Loucy (cell line): ENCODE results near the gene AP3D1.

Experiments
- H2AFZ ChIP-seq: fragments of 200-600 bp; sonication (generic); 2 replicates; pipeline ENCODE4 v1.6.0; 2016; ENCODE audit warnings: antibody characterized with exemption, mild to moderate bottlenecking, low read length, moderate library complexity
- H3F3A ChIP-seq: fragments of 200-600 bp; 2 replicates; pipeline ENCODE4 v1.6.0; 2016; ENCODE audit warnings: antibody characterized with exemption, low read depth, mild to moderate bottlenecking
- H3K27me3 ChIP-seq: fragments of 200-600 bp; sonication (generic); 2 replicates; pipeline ENCODE4 v1.6.1; 2014; ENCODE audit warnings: low read length, mild to moderate bottlenecking; ENCODE audit not compliant: insufficient read depth, poor library complexity, severe bottlenecking
- H3K36me3 ChIP-seq: fragments of 200-600 bp; sonication (generic); 2 replicates; pipeline ENCODE4 v1.6.1; 2016; ENCODE audit warnings: low read length; ENCODE audit not compliant: insufficient read depth
- H3K4me1 ChIP-seq: fragments of 200-600 bp; sonication (generic); 2 replicates; pipeline ENCODE4 v1.5.1; 2014; ENCODE audit warnings: low read length, mild to moderate bottlenecking; ENCODE audit not compliant: insufficient read depth, poor library complexity, severe bottlenecking
- H3K4me2 ChIP-seq: fragments of 200-600 bp; sonication (generic); 2 replicates; pipeline ENCODE4 v1.6.0; 2014; ENCODE audit warnings: antibody characterized with exemption, low read length, low read depth, mild to moderate bottlenecking; ENCODE audit not compliant: poor library complexity, severe bottlenecking
- H3K4me3 ChIP-seq: fragments of 200-600 bp; sonication (generic); 2 replicates; pipeline ENCODE4 v1.5.1; 2014; ENCODE audit warnings: low read length, mild to moderate bottlenecking, mixed read lengths; ENCODE audit not compliant: poor library complexity, severe bottlenecking
- H3K79me2 ChIP-seq: fragments of 200-600 bp; sonication (generic); 2 replicates; pipeline ENCODE4 v1.6.1; 2014; ENCODE audit warnings: low read length; ENCODE audit not compliant: insufficient read depth
- H3K9ac ChIP-seq: fragments of 200-600 bp; sonication (generic); 2 replicates; pipeline ENCODE4 v1.6.0; 2014; ENCODE audit warnings: mild to moderate bottlenecking, low read depth, low read length, moderate library complexity; ENCODE audit not compliant: poor library complexity, severe bottlenecking
- H3K9me2 ChIP-seq: fragments of 200-600 bp; sonication (generic); replicated peaks from 2 replicates; pipeline ENCODE4 v1.6.1; 2016; ENCODE audit warnings: low read depth, low read length, mixed read lengths
- H3K9me3 ChIP-seq: fragments of 200-600 bp; sonication (generic); 2 replicates; pipeline ENCODE4 v1.6.1; 2014; ENCODE audit warnings: mild to moderate bottlenecking, antibody characterized with exemption, low read length, low read depth; ENCODE audit not compliant: insufficient read depth
- H4K20me1 ChIP-seq: fragments of 200-600 bp; sonication (generic); 2 replicates; pipeline ENCODE4 v1.6.0; 2014; ENCODE audit warnings: antibody characterized with exemption, low read length, mild to moderate bottlenecking; ENCODE audit not compliant: insufficient read depth, poor library complexity, severe bottlenecking
- EZH2phosphoT487 ChIP-seq: fragments of 200-600 bp; IDR thresholded peaks from 2 replicates; pipeline ENCODE4 v1.6.1; 2018; ENCODE audit warnings: antibody characterized with exemption, mild to moderate bottlenecking, moderate library complexity, borderline replicate concordance
- TF ChIP-seq, protein P1 (sequence below): fragments of 200-600 bp; sonication (generic); conservative IDR thresholded peaks from 2 replicates; pipeline ENCODE4 v1.5.1; 2014; ENCODE audit warnings: mild to moderate bottlenecking, antibody characterized with exemption, low read length

AP3D1 gene

DNA sequence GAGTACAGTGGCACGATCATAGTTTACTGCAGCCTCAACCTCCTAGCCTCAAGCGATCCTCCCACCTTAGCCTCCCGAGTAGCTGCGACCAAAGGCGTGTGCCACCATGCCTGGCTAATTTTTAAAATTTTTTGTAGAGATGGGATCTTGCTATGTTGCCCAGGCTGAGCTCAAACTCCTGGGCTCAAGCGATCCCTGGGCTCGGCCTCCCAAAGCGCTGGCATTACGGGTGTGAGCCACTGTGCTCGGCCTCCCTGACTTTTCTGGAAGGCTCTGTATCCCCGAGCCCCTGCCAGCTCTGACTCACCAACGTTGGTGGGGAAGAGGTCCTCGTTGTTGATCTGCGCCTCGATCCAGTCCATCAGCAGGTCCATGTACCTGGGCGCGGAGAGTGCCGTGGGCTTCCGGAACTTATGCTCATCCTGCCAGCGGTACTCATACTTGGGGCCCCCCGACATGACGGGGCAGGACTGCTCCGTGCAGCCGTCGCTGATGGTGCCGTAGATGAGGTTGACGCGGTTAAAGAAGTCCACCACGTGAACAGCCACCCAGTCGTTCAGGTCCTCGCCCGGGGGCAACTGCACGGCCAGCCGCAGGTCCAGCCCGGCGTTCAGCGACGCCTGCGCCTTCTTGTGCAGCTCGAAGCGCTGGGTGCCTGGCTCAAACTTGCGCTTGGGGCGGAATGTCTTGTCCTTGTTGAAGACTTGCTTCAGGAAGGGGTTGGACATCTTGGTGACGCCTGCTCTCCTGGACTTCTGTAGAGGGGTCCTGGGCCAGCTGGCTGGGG lies 73.3 kb downstream of the AP3D1 start:
- Histone ChIP-seq H3K9ac (no peak overlapping the region), H3K4me3 (no peak overlapping the region), H3F3A (no peaks in the 10 kb centered on the region), H3K9me3 (no peaks in the 10 kb centered on the region), H2AFZ (no peak overlapping the region), H3K36me3 (peaks cover 51% of the 10 kb centered on the region), H4K20me1 (peaks cover 55% of the 10 kb centered on the region), H3K27me3 (no peaks in the 10 kb centered on the region), H3K9me2 (no peaks in the 10 kb centered on the region), H3K79me2 (peaks cover 82% of the 10 kb centered on the region), H3K4me2 (no peak overlapping the region), H3K4me1 (peaks cover 30% of the 10 kb centered on the region)
- TF ChIP-seq, protein P1, sequence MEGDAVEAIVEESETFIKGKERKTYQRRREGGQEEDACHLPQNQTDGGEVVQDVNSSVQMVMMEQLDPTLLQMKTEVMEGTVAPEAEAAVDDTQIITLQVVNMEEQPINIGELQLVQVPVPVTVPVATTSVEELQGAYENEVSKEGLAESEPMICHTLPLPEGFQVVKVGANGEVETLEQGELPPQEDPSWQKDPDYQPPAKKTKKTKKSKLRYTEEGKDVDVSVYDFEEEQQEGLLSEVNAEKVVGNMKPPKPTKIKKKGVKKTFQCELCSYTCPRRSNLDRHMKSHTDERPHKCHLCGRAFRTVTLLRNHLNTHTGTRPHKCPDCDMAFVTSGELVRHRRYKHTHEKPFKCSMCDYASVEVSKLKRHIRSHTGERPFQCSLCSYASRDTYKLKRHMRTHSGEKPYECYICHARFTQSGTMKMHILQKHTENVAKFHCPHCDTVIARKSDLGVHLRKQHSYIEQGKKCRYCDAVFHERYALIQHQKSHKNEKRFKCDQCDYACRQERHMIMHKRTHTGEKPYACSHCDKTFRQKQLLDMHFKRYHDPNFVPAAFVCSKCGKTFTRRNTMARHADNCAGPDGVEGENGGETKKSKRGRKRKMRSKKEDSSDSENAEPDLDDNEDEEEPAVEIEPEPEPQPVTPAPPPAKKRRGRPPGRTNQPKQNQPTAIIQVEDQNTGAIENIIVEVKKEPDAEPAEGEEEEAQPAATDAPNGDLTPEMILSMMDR, result no peak
- no peak for TF ChIP-seq EZH2phosphoT487

DNA sequence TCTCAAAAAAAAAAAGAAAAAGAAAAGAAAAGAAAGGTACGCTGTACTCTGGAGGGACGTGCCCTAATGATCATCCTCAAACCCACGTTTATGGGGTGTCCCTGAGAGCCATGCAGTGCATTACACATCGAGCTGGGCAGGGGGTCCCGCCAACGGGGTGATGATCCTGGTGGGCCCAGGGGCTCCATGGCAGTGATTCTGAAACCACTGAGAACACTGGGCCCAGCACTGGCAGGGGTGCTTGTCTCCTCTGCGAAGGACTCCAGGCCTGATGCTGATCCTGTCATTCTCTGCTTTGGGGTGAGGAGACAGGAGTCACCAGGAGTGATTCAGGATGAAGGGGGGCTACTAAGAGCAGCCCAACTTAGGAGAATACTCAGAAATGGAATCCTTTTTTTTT lies 74.0 kb downstream of the AP3D1 start:
- H3K4me1 ChIP-seq, result peaks cover 23% of the 10 kb centered on the region
- H2AFZ ChIP-seq, result no peak overlapping the region
- H3K9me2 ChIP-seq, result no peaks in the 10 kb centered on the region
- H3K79me2 ChIP-seq, result peaks cover 76% of the 10 kb centered on the region
- H3K36me3 ChIP-seq, result peaks cover 58% of the 10 kb centered on the region
- H3K4me3 ChIP-seq, result no peak overlapping the region
- no peak overlapping the region for H3K9ac ChIP-seq
- H4K20me1 ChIP-seq, result peaks cover 49% of the 10 kb centered on the region
- TF ChIP-seq, protein P1, result no peak
- no peak for TF ChIP-seq EZH2phosphoT487
- no peaks in the 10 kb centered on the region for H3K9me3 ChIP-seq
- no peak overlapping the region for H3K4me2 ChIP-seq
- H3K27me3 ChIP-seq, result no peaks in the 10 kb centered on the region
- no peaks in the 10 kb centered on the region for H3F3A ChIP-seq

DNA sequence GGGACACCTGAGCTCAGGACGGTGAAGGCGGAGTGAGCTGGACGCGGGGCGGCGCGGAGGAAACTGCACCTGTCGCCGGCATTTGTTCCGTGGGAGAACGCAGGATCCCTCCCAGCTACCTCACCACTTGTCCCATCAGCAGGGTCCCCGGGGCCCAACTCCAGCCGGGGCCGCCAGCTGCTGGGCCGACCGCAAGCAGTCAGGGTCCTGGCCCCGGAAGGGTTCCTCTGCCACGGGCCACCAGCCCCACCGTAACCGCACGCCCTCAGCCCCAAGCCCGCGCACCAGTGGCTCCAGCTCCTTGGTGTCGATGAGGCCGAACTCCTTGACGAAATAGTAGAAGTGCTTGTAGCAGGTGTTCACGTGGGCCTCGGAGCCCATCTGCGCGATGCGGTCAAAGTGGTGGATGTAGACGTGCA lies 74.8 kb downstream of the AP3D1 start:
- TF ChIP-seq, protein P1, result no peak
- no peak for TF ChIP-seq EZH2phosphoT487
- Histone ChIP-seq H3K9me3 (no peaks in the 10 kb centered on the region), H3K4me1 (peaks cover 15% of the 10 kb centered on the region), H2AFZ (no peak overlapping the region), H3K4me2 (no peak overlapping the region), H3K79me2 (peaks cover 67% of the 10 kb centered on the region), H3K9ac (no peak overlapping the region), H3K27me3 (no peaks in the 10 kb centered on the region), H3K4me3 (no peak overlapping the region), H3K36me3 (peaks cover 64% of the 10 kb centered on the region), H3F3A (no peaks in the 10 kb centered on the region), H3K9me2 (no peaks in the 10 kb centered on the region), H4K20me1 (peaks cover 41% of the 10 kb centered on the region)
